CD4-positive, alpha-beta T cell (primary cell): Measurements from ENCODE around the gene NANS. TPM values are rescaled to one million over a fixed set of nuclear protein-coding genes. Genes with fewer than 3 reads are reported as not detected.
"Not testable (repeated sequence)": the region's sequence is repeated elsewhere in the genome, so short reads cannot be mapped to it uniquely, and the experiment has no call there.

Experiments
- ATAC-seq: fragments of 200-7000 bp; cut with Tn5 transposase; one replicate; pipeline ENCODE4 v1.10.0; 2022; ENCODE audit warnings: mild to moderate bottlenecking; ENCODE audit not compliant: poor library complexity
- CTCF ChIA-PET: fragments of 350-600 bp; sonication (Branson Sonifier 250); formaldehyde crosslinking; loops from one replicate; lab custom pipeline; 2021; ENCODE audit warnings: antibody characterized with exemption, inconsistent platforms; lab: Charles Lee
- POLR2A ChIA-PET: fragments of 350-600 bp; sonication (Branson Sonifier 250); formaldehyde crosslinking; loops from one replicate; lab custom pipeline; 2021; ENCODE audit warnings: antibody characterized with exemption, inconsistent platforms; lab: Charles Lee
- DNase-seq, 14 experiments: peaks; one replicate each; pipeline ENCODE4 v3.0.0-alpha.2; 2013 to 2020; ENCODE audit warnings: mixed read lengths in 2 of 14
- H3K27ac ChIP-seq, 2 donors: one replicate each; pipeline versions ENCODE4 v1.5.1 to v1.7.0; 2013; ENCODE audit warnings: low read length in 2 of 2, low read depth in 1 of 2, mild to moderate bottlenecking in 1 of 2
- H3K27me3 ChIP-seq, 2 experiments: 1 replicate in 1 of 2; 2 replicates in 1 of 2; pipeline versions ENCODE4 v1.6.1 to v1.7.0; 2013; ENCODE audit warnings: low read length in 2 of 2, control low read depth in 1 of 2, mild to moderate bottlenecking in 1 of 2, moderate library complexity in 1 of 2; ENCODE audit not compliant: insufficient read depth in 2 of 2, control insufficient read depth in 1 of 2
- H3K36me3 ChIP-seq: one replicate; pipeline ENCODE4 v1.6.1; 2013; ENCODE audit warnings: low read length, control low read depth; ENCODE audit not compliant: insufficient read depth
- H3K4me1 ChIP-seq: one replicate; pipeline ENCODE4 v1.6.1; 2013; ENCODE audit warnings: low read length, control low read depth; ENCODE audit not compliant: insufficient read depth
- H3K4me3 ChIP-seq: one replicate; pipeline ENCODE4 v1.5.1; 2013; ENCODE audit warnings: mild to moderate bottlenecking, low read length, moderate library complexity
- H3K9me3 ChIP-seq, 2 experiments: 1 replicate in 1 of 2; 2 replicates in 1 of 2; pipeline versions ENCODE4 v1.6.1 to v1.7.0; 2013; ENCODE audit warnings: low read length in 2 of 2, mild to moderate bottlenecking in 2 of 2, control low read depth in 1 of 2, moderate library complexity in 1 of 2; ENCODE audit not compliant: control insufficient read depth in 1 of 2, insufficient read depth in 1 of 2
- H3K27ac Mint-ChIP-seq: one replicate; pipeline ENCODE4 v1.8.0; 2020; ENCODE audit warnings: mixed read lengths
- H3K27me3 Mint-ChIP-seq: one replicate; pipeline ENCODE4 v1.8.0; 2021; ENCODE audit warnings: mixed read lengths
- H3K36me3 Mint-ChIP-seq: one replicate; pipeline ENCODE4 v1.8.0; 2021; ENCODE audit warnings: low read depth, mixed read lengths
- H3K4me1 Mint-ChIP-seq: one replicate; pipeline ENCODE4 v1.8.0; 2021; ENCODE audit warnings: low read depth, mixed read lengths
- H3K4me3 Mint-ChIP-seq: one replicate; pipeline ENCODE4 v1.8.0; 2020; ENCODE audit warnings: mild to moderate bottlenecking, mixed read lengths
- H3K9me3 Mint-ChIP-seq: one replicate; pipeline ENCODE4 v1.8.0; 2020; ENCODE audit warnings: mixed read lengths
- intact Hi-C, 2 experiments: fragments of 100-400 bp; cut with DNase I in 1 of 2; cut with micrococcal nuclease in 1 of 2; formaldehyde crosslinking; loops; one replicate each; pipeline versions ENCODE4 v1.15.1 to v1.9.0; 2023 to 2025; cut with DNase I, micrococcal nuclease
- total RNA-seq, 174 experiments: library from RNA in 2 of 174; stranded (reverse) in 2 of 174; gene quantifications; one replicate each; pipeline ENCODE4 v1.2.3 and lab custom pipeline; 2021 to 2026
- TF ChIP-seq, protein P1 (sequence below): fragments of 200-600 bp; IDR thresholded peaks from one replicate; pipeline ENCODE4 v1.8.0; 2022; ENCODE audit warnings: antibody characterized with exemption, mild to moderate bottlenecking

The NANS gene
- total RNA-seq, 2 experiments from 2014 or later, result 70.5 to 74.0 TPM

GRCh38 chr9:98087420-98088354 lies 31.2 kb downstream of the NANS start:
- Mint-ChIP-seq H3K36me3 (peaks cover 85% of the 10 kb centered on the region), H3K9me3 (no peaks in the 10 kb centered on the region), H3K4me3 (no peak overlapping the region), H3K27me3 (no peaks in the 10 kb centered on the region), H3K27ac (peak overlapping the region; percentile 60), H3K4me1 (peaks cover 47% of the 10 kb centered on the region)
- Histone ChIP-seq H3K4me1 (peaks cover 5% of the 10 kb centered on the region), H3K27me3 (no peaks in the 10 kb centered on the region), H3K27ac (no peak overlapping the region), H3K4me3 (no peak overlapping the region), H3K36me3 (peaks cover 73% of the 10 kb centered on the region), H3K9me3 (no peaks in the 10 kb centered on the region)
- POLR2A ChIA-PET, result interaction anchor here (1.0 to 4.4 kb wide), 3 partner anchors 11 to 32 kb away, joined by 3 to 18 read pairs (median 4); partner anchors contain the start of gene TRIM14
- DNase-seq (peak in 8 of 14 experiments; percentile 17 to 64 (median 40)), ATAC-seq (peak; percentile 64)
- intact Hi-C loops, result no loop called here
- CTCF ChIA-PET, result interaction anchor here (0.6 kb wide), 1 partner anchor 978 kb away, joined by 4 read pairs; no protein-coding TSS in a partner anchor
- TF ChIP-seq, protein P1, sequence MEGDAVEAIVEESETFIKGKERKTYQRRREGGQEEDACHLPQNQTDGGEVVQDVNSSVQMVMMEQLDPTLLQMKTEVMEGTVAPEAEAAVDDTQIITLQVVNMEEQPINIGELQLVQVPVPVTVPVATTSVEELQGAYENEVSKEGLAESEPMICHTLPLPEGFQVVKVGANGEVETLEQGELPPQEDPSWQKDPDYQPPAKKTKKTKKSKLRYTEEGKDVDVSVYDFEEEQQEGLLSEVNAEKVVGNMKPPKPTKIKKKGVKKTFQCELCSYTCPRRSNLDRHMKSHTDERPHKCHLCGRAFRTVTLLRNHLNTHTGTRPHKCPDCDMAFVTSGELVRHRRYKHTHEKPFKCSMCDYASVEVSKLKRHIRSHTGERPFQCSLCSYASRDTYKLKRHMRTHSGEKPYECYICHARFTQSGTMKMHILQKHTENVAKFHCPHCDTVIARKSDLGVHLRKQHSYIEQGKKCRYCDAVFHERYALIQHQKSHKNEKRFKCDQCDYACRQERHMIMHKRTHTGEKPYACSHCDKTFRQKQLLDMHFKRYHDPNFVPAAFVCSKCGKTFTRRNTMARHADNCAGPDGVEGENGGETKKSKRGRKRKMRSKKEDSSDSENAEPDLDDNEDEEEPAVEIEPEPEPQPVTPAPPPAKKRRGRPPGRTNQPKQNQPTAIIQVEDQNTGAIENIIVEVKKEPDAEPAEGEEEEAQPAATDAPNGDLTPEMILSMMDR, result no peak

- Mint-ChIP-seq H3K27ac (peak overlapping the region; percentile 39), H3K4me1 (peaks cover 52% of the 10 kb centered on the region), H3K36me3 (peaks cover 81% of the 10 kb centered on the region)
- H3K27me3 Mint-ChIP-seq, intact Hi-C loops, H3K27ac ChIP-seq, H3K27me3 ChIP-seq, H3K4me3 ChIP-seq, H3K9me3 Mint-ChIP-seq, H3K9me3 ChIP-seq, H3K4me3 Mint-ChIP-seq, DNase-seq: not testable (repeated sequence)
- peak; percentile 37 for ATAC-seq
- H3K36me3 ChIP-seq, result peaks cover 70% of the 10 kb centered on the region
- H3K4me1 ChIP-seq, result peaks cover 31% of the 10 kb centered on the region
- CTCF ChIA-PET, result interaction anchor here (1.6 kb wide), 1 partner anchor 11 kb away, joined by 7 read pairs; no protein-coding TSS in a partner anchor
- POLR2A ChIA-PET, result interaction anchor here (1.0 to 3.4 kb wide), 2 partner anchors 11 to 166 kb away, joined by 3 to 16 read pairs; no protein-coding TSS in a partner anchor
Observed at GRCh38 chr9:98090674-98091073, 34.1 kb downstream of the NANS start.

GRCh38 chr9:98091735-98092612 lies 35.4 kb downstream of the NANS start:
- Mint-ChIP-seq H3K36me3 (peaks cover 81% of the 10 kb centered on the region), H3K9me3 (no peaks in the 10 kb centered on the region), H3K4me1 (peaks cover 57% of the 10 kb centered on the region), H3K27ac (no peak overlapping the region), H3K4me3 (no peak overlapping the region), H3K27me3 (no peaks in the 10 kb centered on the region)
- no peaks in the 10 kb centered on the region for H3K27me3 ChIP-seq
- ChIA-PET POLR2A (interaction anchor here (3.4 kb wide), 1 partner anchor 10 kb away, joined by 16 read pairs; no protein-coding TSS in a partner anchor), CTCF (interaction anchor here (0.7 kb wide), 1 partner anchor 13 kb away, joined by 3 read pairs; no protein-coding TSS in a partner anchor)
- H3K9me3 ChIP-seq, result no peaks in the 10 kb centered on the region
- H3K4me3 ChIP-seq, result peak overlapping the region; percentile 35
- DNase-seq (no peak), ATAC-seq (no peak)
- H3K4me1 ChIP-seq, result peaks cover 43% of the 10 kb centered on the region
- peak overlapping the region in 1 of 2 donors; percentile 42 for H3K27ac ChIP-seq
- TF ChIP-seq, protein P1, result no peak
- intact Hi-C loops, result no loop called here
- H3K36me3 ChIP-seq, result peaks cover 71% of the 10 kb centered on the region
